Natural killer cell (primary cell): ENCODE measurements around the gene MRPL34. TPM values are rescaled to one million over a fixed set of nuclear protein-coding genes. Genes with fewer than 3 reads are reported as not detected.

ENCODE experiments used
- ATAC-seq, 3 donors: fragments of 150-1000 bp in 2 of 3; fragments of 200-7000 bp in 1 of 3; cut with Tn5 transposase; 1 replicate in 1 of 3; 2 replicates in 2 of 3; pipeline ENCODE4 v1.10.0; 2021; ENCODE audit warnings: mild to moderate bottlenecking in 2 of 3, moderate library complexity in 2 of 3
- DNase-seq, 2 donors: peaks; one replicate each; pipeline versions ENCODE4 v3.0.0 to v3.0.0-alpha.2; 2013 to 2021; ENCODE audit warnings: mixed read lengths in 1 of 2
- H3K27ac ChIP-seq: one replicate; pipeline ENCODE4 v1.5.1; 2013; ENCODE audit warnings: mild to moderate bottlenecking, low read length
- H3K27me3 ChIP-seq: one replicate; pipeline ENCODE4 v1.6.1; 2013; ENCODE audit warnings: low read length; ENCODE audit not compliant: control insufficient read depth, insufficient read depth
- H3K36me3 ChIP-seq: one replicate; pipeline ENCODE4 v1.6.1; 2013; ENCODE audit warnings: low read length; ENCODE audit not compliant: control insufficient read depth, insufficient read depth
- H3K4me1 ChIP-seq: one replicate; pipeline ENCODE4 v1.6.1; 2013; ENCODE audit warnings: low read length; ENCODE audit not compliant: control insufficient read depth, insufficient read depth
- H3K4me3 ChIP-seq: one replicate; pipeline ENCODE4 v1.5.1; 2013; ENCODE audit warnings: low read length
- H3K9me3 ChIP-seq: one replicate; pipeline ENCODE4 v1.6.1; 2013; ENCODE audit warnings: low read length; ENCODE audit not compliant: control insufficient read depth, insufficient read depth
- H3K27ac Mint-ChIP-seq, 2 donors: one replicate each; pipeline ENCODE4 v1.8.0; 2022; ENCODE audit warnings: mild to moderate bottlenecking in 2 of 2, mixed read lengths in 2 of 2, moderate library complexity in 1 of 2
- H3K27me3 Mint-ChIP-seq, 2 donors: one replicate each; pipeline ENCODE4 v1.8.0; 2022; ENCODE audit warnings: low read depth in 2 of 2, mixed read lengths in 2 of 2
- H3K36me3 Mint-ChIP-seq: one replicate; pipeline ENCODE4 v1.8.0; 2022; ENCODE audit warnings: mixed read lengths
- H3K4me1 Mint-ChIP-seq, 2 donors: one replicate each; pipeline ENCODE4 v1.8.0; 2022; ENCODE audit warnings: mixed read lengths in 2 of 2
- H3K4me3 Mint-ChIP-seq: one replicate; pipeline ENCODE4 v1.8.0; 2022; ENCODE audit warnings: mild to moderate bottlenecking, moderate library complexity, mixed read lengths
- H3K9me3 Mint-ChIP-seq, 2 donors: one replicate each; pipeline ENCODE4 v1.8.0; 2022; ENCODE audit warnings: mixed read lengths in 2 of 2
- CTCF ChIP-seq: fragments of 200-600 bp; IDR thresholded peaks from one replicate; pipeline ENCODE4 v1.8.0; 2022; ENCODE audit warnings: antibody characterized with exemption
- WGBS: methylation state at CpG from one replicate; pipeline ENCODE4 v1.1.7; 2013; ENCODE audit warnings: missing lambda C conversion rate; ENCODE audit not compliant: insufficient coverage; 5-methylcytosine and 5-hydroxymethylcytosine counted together
- intact Hi-C: fragments of 100-400 bp; cut with micrococcal nuclease; formaldehyde crosslinking; loops from one replicate; pipeline ENCODE4 v1.14.2; 2022
- total RNA-seq, 4 donors: library from RNA; stranded (reverse); fragments of 120-200 nt in 1 of 4; gene quantifications; one replicate each; pipeline versions ENCODE4 v1.2.3 to v1.2.4, GENCODE V29; 2013 to 2022

MRPL34 gene
- total RNA-seq, 3 donors from 2014 or later (not counting 1 experiment from before 2014, with no cell fraction given): 26.9 to 40.8 (median 39.4) TPM

DNA sequence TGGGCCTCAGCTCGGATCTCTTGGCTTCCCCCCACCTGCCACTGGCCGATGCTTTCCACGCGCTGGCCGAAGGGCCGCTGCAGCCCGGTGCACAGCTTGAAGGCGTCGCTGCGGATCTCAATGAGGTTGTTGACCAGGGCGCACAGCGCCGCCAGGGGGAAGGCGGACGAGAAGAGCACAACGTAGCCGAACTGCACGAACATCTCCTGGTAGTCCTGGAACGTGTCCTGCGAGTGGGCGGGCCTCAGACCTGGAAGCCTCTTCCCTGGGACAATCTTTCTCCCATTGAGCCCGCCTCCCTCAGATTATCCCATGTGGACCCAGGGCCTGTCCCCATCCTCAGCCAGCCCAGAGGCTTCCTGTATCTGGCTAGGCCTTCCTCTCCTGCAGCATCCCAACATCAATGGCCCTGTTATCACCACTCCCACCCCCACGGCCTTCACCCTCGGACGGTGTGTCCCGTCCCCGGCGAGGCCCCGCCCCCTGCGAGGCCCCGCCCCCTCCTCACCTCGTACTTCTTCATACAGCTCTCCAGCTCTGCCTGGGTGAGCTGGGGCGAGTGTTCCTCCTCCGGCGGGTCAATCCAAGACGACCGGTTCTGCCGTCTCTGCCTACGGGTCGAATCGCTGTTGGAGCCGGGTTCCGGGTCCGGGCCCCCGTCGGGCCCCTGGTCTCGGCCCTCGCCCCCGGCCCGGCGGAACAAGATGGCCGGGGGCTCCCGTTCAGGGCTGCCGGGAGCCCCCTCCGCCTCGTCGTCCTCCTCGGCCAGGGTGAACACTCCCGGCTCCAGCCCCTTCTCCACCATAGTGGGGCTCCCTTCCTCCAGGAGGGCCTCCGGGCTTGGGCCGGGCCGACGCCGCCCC, 22.2 kb downstream of the MRPL34 start:
- ATAC-seq (peak; percentile 79 to 81 (median 80)), DNase-seq (peak in 1 of 2 donors; percentile 76)
- intact Hi-C loops: no loop called here
- H3K27me3 ChIP-seq: no peaks in the 10 kb centered on the region
- 37% methylated on average over 63 of the region's 64 CpGs for WGBS
- peak overlapping the region in 1 of 2 donors; percentile 24 for H3K27ac Mint-ChIP-seq
- H3K4me1 Mint-ChIP-seq: peaks cover 3 to 18% of the 10 kb centered on the region in 2 donors
- no peak for TF ChIP-seq CTCF
- peak overlapping the region; percentile 81 for H3K4me3 Mint-ChIP-seq
- H3K4me1 ChIP-seq: peaks cover 22% of the 10 kb centered on the region
- H3K36me3 ChIP-seq: no peaks in the 10 kb centered on the region
- H3K27ac ChIP-seq: peak overlapping the region; percentile 40
- peak overlapping the region; percentile 49 for H3K4me3 ChIP-seq
- no peaks in the 10 kb centered on the region for H3K9me3 Mint-ChIP-seq
- no peaks in the 10 kb centered on the region for H3K27me3 Mint-ChIP-seq
- H3K36me3 Mint-ChIP-seq: no peaks in the 10 kb centered on the region
- H3K9me3 ChIP-seq: no peaks in the 10 kb centered on the region

- H3K9me3 Mint-ChIP-seq: no peaks in the 10 kb centered on the region
- H3K36me3 Mint-ChIP-seq: no peaks in the 10 kb centered on the region
- Histone ChIP-seq H3K4me3 (peak overlapping the region; percentile 49), H3K4me1 (peaks cover 26% of the 10 kb centered on the region), H3K36me3 (no peaks in the 10 kb centered on the region), H3K9me3 (no peaks in the 10 kb centered on the region), H3K27ac (no peak overlapping the region), H3K27me3 (no peaks in the 10 kb centered on the region)
- ATAC-seq (peak; percentile 32 to 42 (median 39)), DNase-seq (peak in 1 of 2 donors; percentile 58)
- 4% methylated on average over 85 of the region's 94 CpGs for WGBS
- TF ChIP-seq CTCF: no peak
- intact Hi-C loops: no loop called here
- peak overlapping the region in 1 of 2 donors; percentile 24 for H3K27ac Mint-ChIP-seq
- H3K4me3 Mint-ChIP-seq: peak overlapping the region; percentile 81
- H3K27me3 Mint-ChIP-seq: no peaks in the 10 kb centered on the region
- H3K4me1 Mint-ChIP-seq: peaks cover 6 to 24% of the 10 kb centered on the region in 2 donors
These were observed 23.1 kb downstream of the MRPL34 start for GRCh38 chr19:17328517-17329365.

GRCh38 chr19:17329366-17330261, 23.9 kb downstream of the MRPL34 start:
- Histone ChIP-seq H3K36me3 (no peaks in the 10 kb centered on the region), H3K4me3 (no peak overlapping the region), H3K4me1 (peaks cover 30% of the 10 kb centered on the region), H3K27me3 (no peaks in the 10 kb centered on the region), H3K9me3 (no peaks in the 10 kb centered on the region), H3K27ac (no peak overlapping the region)
- ATAC-seq (no peak), DNase-seq (no peak)
- H3K36me3 Mint-ChIP-seq: no peaks in the 10 kb centered on the region
- TF ChIP-seq CTCF: no peak
- no peak overlapping the region for H3K27ac Mint-ChIP-seq
- 65% methylated on average over 51 of the region's 51 CpGs for WGBS
- intact Hi-C loops: loop anchor here (10.0 kb wide), 1 partner anchor 75 kb away; the partner anchor contains the start of gene BST2
- no peaks in the 10 kb centered on the region for H3K9me3 Mint-ChIP-seq
- peaks cover 10 to 30% of the 10 kb centered on the region in 2 donors for H3K4me1 Mint-ChIP-seq
- no peaks in the 10 kb centered on the region for H3K27me3 Mint-ChIP-seq
- peak overlapping the region; percentile 57 for H3K4me3 Mint-ChIP-seq
